NAMALWA (cell line): ENCODE results near the gene SLC6A5.

ENCODE experiments used
- DNase-seq: peaks from one replicate; pipeline ENCODE4 v3.0.0-alpha.2; 2015; ENCODE audit warnings: low spot score

Gene SLC6A5

DNA sequence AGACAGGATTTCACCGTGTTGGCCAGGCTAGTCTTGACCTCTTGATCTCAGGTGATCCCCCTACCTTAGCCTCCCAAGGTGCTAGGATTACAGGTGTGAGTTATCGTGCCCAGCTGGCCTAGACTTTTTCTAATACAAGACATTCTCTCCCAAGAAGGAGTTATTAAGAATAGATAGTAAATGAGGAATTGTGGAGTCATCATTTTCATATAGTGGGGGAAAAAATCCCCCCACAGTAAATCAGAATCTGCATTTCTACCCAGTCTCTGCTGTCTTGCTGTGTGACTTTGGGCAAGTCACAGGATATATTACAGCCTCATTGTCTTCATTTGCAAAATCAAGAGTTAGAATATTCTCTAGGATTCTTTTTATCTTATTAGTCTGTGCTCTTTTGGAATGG is 21.6 kb downstream of the SLC6A5 start:
- DNase-seq = no peak

DNA sequence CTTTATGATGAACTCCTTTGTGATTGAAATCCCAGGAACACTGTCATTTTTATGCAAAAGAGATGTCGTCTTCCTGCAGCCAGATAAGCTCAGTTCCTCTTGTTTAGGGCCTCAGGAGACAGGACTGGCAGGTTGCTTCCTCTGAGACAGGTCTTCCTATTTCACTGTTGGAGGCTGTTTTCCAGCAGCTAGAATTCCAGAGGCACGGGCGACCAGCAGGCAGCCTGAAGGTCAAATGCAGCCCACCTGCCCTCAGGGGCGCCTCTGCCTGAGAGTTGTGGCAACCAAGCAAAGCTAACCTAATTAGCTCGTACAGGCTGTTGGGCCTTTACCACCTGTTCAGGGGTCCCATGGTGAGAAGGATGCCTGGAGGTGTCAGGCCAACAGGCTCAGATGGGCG is 22.3 kb downstream of the SLC6A5 start:
- DNase-seq = no peak

GRCh38 chr11:20623252-20623651 is 23.8 kb downstream of the SLC6A5 start:
- no peak for DNase-seq

DNA sequence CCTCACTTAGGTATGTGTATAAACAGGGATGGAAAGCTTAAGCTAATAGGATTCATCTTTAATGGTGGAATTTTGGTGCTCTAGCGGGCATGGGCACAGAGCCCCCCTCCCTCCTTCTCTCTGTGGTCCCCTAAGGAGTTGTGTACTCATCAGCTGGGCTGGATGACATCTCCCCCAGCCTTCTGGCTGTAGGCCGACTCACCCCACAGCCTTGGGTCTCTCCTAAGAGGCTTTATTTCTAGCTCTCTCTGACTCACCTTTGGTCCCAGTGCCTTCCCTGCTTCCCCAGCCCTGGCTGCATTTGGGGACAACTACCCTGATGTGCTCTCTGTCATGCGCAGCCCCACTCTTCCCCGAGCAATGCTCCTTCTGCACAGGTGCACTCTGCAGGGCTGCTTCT is 26.9 kb downstream of the SLC6A5 start:
- DNase-seq = no peak

DNA sequence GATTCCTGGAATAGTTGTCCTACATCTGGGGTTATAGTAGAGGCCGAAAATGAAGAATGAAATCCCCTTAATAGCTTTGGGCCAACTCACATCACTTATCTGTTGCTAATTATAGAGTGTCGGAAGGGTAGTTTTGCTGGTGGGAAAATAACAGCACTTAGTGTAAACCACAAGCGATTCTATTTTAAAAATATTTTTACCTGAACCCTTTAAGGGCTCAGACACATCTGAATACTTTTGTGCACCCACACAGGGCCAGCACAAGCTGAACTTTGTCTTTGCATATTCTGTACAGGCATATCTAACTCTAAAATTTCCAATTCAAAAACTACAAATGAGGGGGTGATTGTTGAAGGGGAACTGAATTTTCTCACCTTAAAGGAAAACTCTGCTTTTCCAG is 27.6 kb downstream of the SLC6A5 start:
- no peak for DNase-seq

GRCh38 chr11:20627701-20628100 is 28.3 kb downstream of the SLC6A5 start:
- DNase-seq = no peak

- DNase-seq = no peak
Observed at GRCh38 chr11:20631519-20632168, 32.2 kb downstream of the SLC6A5 start.

- DNase-seq = no peak
Observed at GRCh38 chr11:20632169-20632532, 32.7 kb downstream of the SLC6A5 start.

- DNase-seq = no peak
Observed at GRCh38 chr11:20634044-20634443, 34.6 kb downstream of the SLC6A5 start.

DNA sequence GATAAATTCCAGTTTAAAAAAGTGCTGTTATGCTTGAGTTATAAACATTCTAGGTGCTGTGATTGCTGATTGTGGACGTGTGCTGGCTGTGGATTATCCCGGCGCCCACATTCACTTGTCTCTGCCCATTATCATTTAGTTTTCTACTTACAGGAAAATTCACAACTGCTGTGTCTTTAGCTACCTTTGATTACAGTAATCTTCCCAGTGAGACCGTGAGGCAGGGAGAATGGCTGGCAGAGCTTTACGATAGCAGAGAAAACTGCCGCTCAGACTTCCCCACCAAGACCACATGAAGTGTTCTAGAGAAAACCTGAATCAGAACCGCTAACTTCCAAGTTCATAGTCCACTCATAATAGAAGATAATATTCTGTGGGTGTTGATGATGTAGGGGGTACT is 35.4 kb downstream of the SLC6A5 start:
- DNase-seq = no peak

DNA sequence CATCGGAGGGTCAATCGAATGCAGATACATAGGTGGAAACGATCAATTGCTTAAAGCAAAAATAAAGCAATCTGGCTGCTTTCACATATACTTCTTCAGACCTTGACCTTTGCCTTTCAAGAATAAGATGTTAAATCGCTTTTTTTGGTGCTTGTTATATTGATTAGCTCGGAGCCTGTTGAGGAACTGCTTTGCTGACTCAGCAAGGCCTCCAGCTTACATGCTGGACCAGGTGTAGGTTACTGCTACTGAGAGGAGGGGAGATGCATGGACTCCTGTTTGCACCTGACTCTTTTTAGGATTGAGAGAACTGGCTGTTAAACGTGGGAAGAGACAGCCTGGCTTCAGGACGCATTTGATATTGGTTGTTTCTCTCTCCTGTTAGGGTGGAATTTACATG is 38.7 kb downstream of the SLC6A5 start:
- DNase-seq = no peak

DNA sequence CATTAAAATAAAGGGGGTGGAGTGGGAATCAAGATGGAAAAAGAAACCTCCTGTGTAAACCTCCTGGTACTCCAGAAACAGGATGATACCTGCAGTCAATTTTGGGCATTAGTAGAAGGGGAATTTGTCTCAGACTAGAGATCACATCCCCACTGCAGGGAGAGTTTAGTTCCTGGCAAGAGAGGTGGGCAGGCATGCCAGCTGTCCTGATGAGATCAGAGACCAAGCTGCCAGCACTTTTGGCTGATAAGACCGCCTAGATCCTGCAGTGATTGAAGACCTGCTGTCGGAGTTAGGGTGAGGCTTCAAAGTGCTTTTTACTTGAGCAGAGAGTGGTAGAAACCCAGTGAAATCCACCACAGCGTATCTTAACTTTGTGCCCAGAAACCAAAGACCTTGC is 40.3 kb downstream of the SLC6A5 start:
- no peak for DNase-seq

- DNase-seq = no peak
Observed at GRCh38 chr11:20640401-20640800, 41.0 kb downstream of the SLC6A5 start.

- DNase-seq = no peak
Observed at GRCh38 chr11:20644360-20644759, 45.0 kb downstream of the SLC6A5 start.

GRCh38 chr11:20647976-20648565 is 48.7 kb downstream of the SLC6A5 start:
- DNase-seq = peak; percentile 66

GRCh38 chr11:20652150-20652806 is 52.9 kb downstream of the SLC6A5 start:
- DNase-seq = no peak

GRCh38 chr11:20654038-20654437 is 54.6 kb downstream of the SLC6A5 start:
- DNase-seq = no peak

- DNase-seq = no peak
Observed at GRCh38 chr11:20656901-20657300, 57.5 kb downstream of the SLC6A5 start.

DNA sequence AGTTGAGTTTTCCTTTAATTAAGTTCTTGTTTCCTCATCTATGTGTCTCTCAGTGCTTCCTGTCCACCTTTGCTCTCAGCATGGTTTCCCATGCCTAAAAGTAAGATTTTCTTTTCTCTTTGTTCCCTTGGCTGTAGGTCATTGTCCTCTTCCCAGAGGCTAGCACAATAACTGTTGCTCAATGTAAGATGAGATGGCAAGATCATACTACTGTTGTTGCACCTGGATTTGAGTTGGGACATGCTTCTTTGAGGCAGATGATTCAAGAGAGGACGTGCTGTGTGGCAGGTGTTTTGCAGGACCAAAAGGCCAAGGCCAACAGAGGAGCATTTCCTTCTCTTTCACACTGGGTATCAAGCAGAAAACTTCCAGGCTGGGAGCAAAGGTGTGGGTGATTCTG is 58.7 kb downstream of the SLC6A5 start:
- DNase-seq = no peak

DNA sequence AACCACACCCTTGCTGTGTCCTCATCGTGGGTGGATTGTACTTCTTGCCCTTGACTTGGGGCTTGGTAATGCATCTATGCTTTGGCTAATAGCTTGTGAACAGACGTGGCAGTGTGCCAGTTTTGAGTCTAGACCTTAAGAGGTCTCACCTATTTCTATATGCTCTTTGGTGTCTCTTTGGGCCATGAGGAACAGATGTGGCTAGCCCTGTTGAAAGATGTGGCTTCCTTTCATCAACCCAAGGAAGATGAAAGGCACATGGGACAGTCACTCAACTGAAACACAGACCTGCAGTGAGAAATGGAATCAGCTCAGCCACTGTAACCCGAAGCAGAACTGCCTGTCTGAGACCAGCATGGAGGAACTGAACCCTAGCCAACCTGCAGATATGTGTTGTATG is 62.0 kb downstream of the SLC6A5 start:
- DNase-seq = no peak

- no peak for DNase-seq
Observed at GRCh38 chr11:20661850-20662249, 62.4 kb downstream of the SLC6A5 start.

GRCh38 chr11:20668131-20668809 is 68.9 kb downstream of the SLC6A5 start:
- DNase-seq = no peak
